Activated CD8-positive, alpha-beta memory T cell treated with anti-CD3 and anti-CD28 coated beads for 24 hours (primary cell): Measurements from ENCODE around the gene MTFR1L.

Experiments used
- DNase-seq: peaks from one replicate; pipeline ENCODE4 v3.0.0-alpha.2; 2020

The MTFR1L gene

GRCh38 chr1:25792115-25792514, 27.6 kb upstream of the MTFR1L start:
- no peak for DNase-seq

GRCh38 chr1:25793585-25794170, 26.1 kb upstream of the MTFR1L start:
- DNase-seq = no peak

- DNase-seq = no peak
Measured at GRCh38 chr1:25794325-25794724, 25.4 kb upstream of the MTFR1L start.

- no peak for DNase-seq
Measured at GRCh38 chr1:25795211-25795610, 24.5 kb upstream of the MTFR1L start.

- DNase-seq = no peak
Measured at GRCh38 chr1:25795946-25796810, 23.6 kb upstream of the MTFR1L start.

- DNase-seq = peak; percentile 94
Measured at GRCh38 chr1:25796811-25797458, 22.8 kb upstream of the MTFR1L start.

GRCh38 chr1:25797939-25798338, 21.8 kb upstream of the MTFR1L start:
- no peak for DNase-seq

- DNase-seq = no peak
Measured at GRCh38 chr1:25798666-25799351, 20.9 kb upstream of the MTFR1L start.

- no peak for DNase-seq
Measured at GRCh38 chr1:25799352-25799934, 20.3 kb upstream of the MTFR1L start.

GRCh38 chr1:25799935-25800702, 19.6 kb upstream of the MTFR1L start, which contains the start of gene SELENON:
SELENON (plus strand) TSS chr1:25800193; CDS start chr1:25800231, 38 bp downstream.
- peak; percentile 78 for DNase-seq

- DNase-seq = no peak
Measured at GRCh38 chr1:25800703-25801377, 18.9 kb upstream of the MTFR1L start.

- no peak for DNase-seq
Measured at GRCh38 chr1:25802915-25803314, 16.8 kb upstream of the MTFR1L start.

GRCh38 chr1:25803368-25803767, 16.4 kb upstream of the MTFR1L start:
- no peak for DNase-seq

- DNase-seq = no peak
Measured at GRCh38 chr1:25804244-25804963, 15.3 kb upstream of the MTFR1L start.

GRCh38 chr1:25804964-25805862, 14.5 kb upstream of the MTFR1L start:
- DNase-seq = no peak

- DNase-seq = no peak
Measured at GRCh38 chr1:25805863-25806225, 13.9 kb upstream of the MTFR1L start.

GRCh38 chr1:25806418-25806817, 13.3 kb upstream of the MTFR1L start:
- DNase-seq = no peak

GRCh38 chr1:25807480-25808390, 12.0 kb upstream of the MTFR1L start:
- DNase-seq = no peak
